ENCODE data around the gene LTBP2. TPM values are rescaled to one million over a fixed set of nuclear protein-coding genes. Genes with fewer than 3 reads are reported as not detected.

Gene LTBP2
- total RNA-seq, 2 experiments from 2014 or later = 0.04 to 0.05 TPM

- CTCF ChIA-PET = interaction anchor here (0.6 kb wide), 1 partner anchor 1250 kb away, joined by 3 read pairs; no protein-coding TSS in a partner anchor
- TF ChIP-seq, protein P1, sequence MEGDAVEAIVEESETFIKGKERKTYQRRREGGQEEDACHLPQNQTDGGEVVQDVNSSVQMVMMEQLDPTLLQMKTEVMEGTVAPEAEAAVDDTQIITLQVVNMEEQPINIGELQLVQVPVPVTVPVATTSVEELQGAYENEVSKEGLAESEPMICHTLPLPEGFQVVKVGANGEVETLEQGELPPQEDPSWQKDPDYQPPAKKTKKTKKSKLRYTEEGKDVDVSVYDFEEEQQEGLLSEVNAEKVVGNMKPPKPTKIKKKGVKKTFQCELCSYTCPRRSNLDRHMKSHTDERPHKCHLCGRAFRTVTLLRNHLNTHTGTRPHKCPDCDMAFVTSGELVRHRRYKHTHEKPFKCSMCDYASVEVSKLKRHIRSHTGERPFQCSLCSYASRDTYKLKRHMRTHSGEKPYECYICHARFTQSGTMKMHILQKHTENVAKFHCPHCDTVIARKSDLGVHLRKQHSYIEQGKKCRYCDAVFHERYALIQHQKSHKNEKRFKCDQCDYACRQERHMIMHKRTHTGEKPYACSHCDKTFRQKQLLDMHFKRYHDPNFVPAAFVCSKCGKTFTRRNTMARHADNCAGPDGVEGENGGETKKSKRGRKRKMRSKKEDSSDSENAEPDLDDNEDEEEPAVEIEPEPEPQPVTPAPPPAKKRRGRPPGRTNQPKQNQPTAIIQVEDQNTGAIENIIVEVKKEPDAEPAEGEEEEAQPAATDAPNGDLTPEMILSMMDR (IDR thresholded peaks at IDR 0.05) = no peak
- Mint-ChIP-seq H3K27me3 (no peaks in the 10 kb centered on the region), H3K4me1 (ENCODE audit: low read depth) (peaks cover 4% of the 10 kb centered on the region), H3K27ac (no peak overlapping the region), H3K36me3 (ENCODE audit: low read depth) (peaks cover 12% of the 10 kb centered on the region), H3K4me3 (no peak overlapping the region), H3K9me3 (no peaks in the 10 kb centered on the region)
- POLR2A ChIA-PET = no interaction called here
- no peak for ATAC-seq
- no peak for DNase-seq
- intact Hi-C loops (cut with micrococcal nuclease) = no loop called here
Measured at GRCh38 chr14:74656964-74657363, 44.9 kb upstream of the LTBP2 start.

GRCh38 chr14:74655599-74656395 is 43.8 kb upstream of the LTBP2 start:
- intact Hi-C loops (cut with micrococcal nuclease) = no loop called here
- no peak for DNase-seq
- Mint-ChIP-seq H3K36me3 (ENCODE audit: low read depth) (peaks cover 8% of the 10 kb centered on the region), H3K4me1 (ENCODE audit: low read depth) (peaks cover 7% of the 10 kb centered on the region), H3K9me3 (no peaks in the 10 kb centered on the region), H3K27me3 (no peaks in the 10 kb centered on the region), H3K27ac (no peak overlapping the region), H3K4me3 (no peak overlapping the region)
- ChIA-PET POLR2A (interaction anchor here (1.3 kb wide), 1 partner anchor 12 kb away, joined by 3 read pairs; no protein-coding TSS in a partner anchor), CTCF (no interaction called here)
- no peak for ATAC-seq
- TF ChIP-seq, protein P1 (IDR thresholded peaks at IDR 0.05) = no peak

DNA sequence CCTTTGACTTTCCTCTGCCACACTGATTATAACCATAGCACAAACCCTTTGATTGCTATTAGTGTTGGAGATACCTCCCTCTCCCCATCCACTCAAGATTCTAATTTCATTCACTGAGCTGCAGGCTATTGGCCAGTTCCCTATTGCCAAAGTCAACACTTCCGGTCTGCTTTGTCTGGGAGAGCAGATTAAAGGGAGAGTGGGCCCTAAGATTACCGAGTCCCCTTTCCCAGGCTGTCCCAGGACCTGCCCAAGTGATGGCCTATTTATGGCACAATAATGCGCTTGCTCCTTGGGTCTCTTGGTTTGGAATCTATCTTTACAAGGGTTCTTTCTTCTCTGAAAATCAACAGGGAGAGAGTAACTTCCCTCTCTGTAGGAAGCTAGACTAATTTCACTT is 42.9 kb upstream of the LTBP2 start:
- Mint-ChIP-seq H3K27ac (no peak overlapping the region), H3K4me1 (ENCODE audit: low read depth) (peaks cover 7% of the 10 kb centered on the region), H3K27me3 (no peaks in the 10 kb centered on the region), H3K9me3 (no peaks in the 10 kb centered on the region), H3K36me3 (ENCODE audit: low read depth) (peaks cover 6% of the 10 kb centered on the region), H3K4me3 (no peak overlapping the region)
- intact Hi-C loops (cut with micrococcal nuclease) = no loop called here
- CTCF ChIA-PET = interaction anchor here (1.1 kb wide), 1 partner anchor 43 kb away, joined by 5 read pairs; the partner anchor contains the start of gene LTBP2
- POLR2A ChIA-PET = interaction anchor here (1.3 kb wide), 1 partner anchor 12 kb away, joined by 3 read pairs; no protein-coding TSS in a partner anchor
- TF ChIP-seq, protein P1 (IDR thresholded peaks at IDR 0.05) = no peak
- DNase-seq (no peak), ATAC-seq (no peak)

- Mint-ChIP-seq H3K4me1 (ENCODE audit: low read depth) (peaks cover 7% of the 10 kb centered on the region), H3K36me3 (ENCODE audit: low read depth) (peaks cover 2% of the 10 kb centered on the region), H3K27ac (no peak overlapping the region), H3K27me3 (no peaks in the 10 kb centered on the region), H3K9me3 (no peaks in the 10 kb centered on the region), H3K4me3 (no peak overlapping the region)
- intact Hi-C loops (cut with micrococcal nuclease) = no loop called here
- no peak for DNase-seq
- ChIA-PET POLR2A (interaction anchor here (0.6 to 0.7 kb wide), 2 partner anchors 53 to 113 kb away, joined by 3 read pairs; no protein-coding TSS in a partner anchor), CTCF (interaction anchor here (0.9 to 1.3 kb wide), 3 partner anchors 10 to 45 kb away, joined by 3 to 4 read pairs (median 3); no protein-coding TSS in a partner anchor)
- TF ChIP-seq, protein P1 (IDR thresholded peaks at IDR 0.05) = no peak
- ATAC-seq = no peak
Measured at GRCh38 chr14:74653386-74654138, 41.5 kb upstream of the LTBP2 start.
